Globus pallidus (tissue), 1 donor: ENCODE results near the gene RAB27B.

ENCODE experiments used
- DNase-seq: peaks from one replicate; pipeline ENCODE4 v3.0.0-alpha.2; 2015; ENCODE audit warnings: low spot score

RAB27B gene

DNA sequence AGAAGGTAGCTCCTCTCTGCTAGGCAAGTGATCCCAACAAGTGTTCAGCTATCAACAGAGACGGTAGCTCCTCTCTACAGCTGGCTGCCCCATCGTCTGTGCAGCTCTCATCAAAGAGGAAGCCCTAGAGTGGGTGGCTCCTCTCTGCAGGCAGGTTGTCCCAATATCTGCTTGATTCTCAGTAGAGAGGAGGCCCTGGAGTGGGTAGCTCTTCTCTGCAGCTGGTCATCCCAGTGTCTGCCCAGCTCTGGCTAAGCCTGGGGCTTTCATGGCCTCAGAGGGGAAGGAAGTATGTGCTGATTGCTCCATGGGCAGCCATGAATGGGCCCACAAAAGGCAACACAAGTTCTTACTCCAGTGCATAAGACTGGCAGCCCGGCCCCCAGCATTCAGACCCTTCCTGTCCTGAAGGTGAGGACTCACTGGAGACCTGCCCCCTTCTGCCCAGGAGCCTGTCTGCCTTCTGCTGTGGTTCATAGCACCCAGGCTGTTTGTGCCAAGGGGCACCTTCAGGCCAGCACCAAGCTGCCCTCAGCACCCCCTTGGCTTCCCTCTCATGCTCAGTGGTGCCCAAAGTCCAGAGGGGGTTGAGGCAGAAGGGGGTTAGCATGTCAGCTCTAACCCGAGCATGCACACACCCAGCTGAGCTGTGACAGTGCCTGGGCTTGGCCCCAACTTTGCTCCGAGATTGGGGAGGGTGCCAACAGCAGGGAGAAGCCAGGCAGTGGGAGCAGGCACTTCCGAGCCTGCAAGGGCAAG is 82.1 kb downstream of the RAB27B start:
- no peak for DNase-seq

- no peak for DNase-seq
Observed at GRCh38 chr18:54911551-54911950, 83.3 kb downstream of the RAB27B start.

DNA sequence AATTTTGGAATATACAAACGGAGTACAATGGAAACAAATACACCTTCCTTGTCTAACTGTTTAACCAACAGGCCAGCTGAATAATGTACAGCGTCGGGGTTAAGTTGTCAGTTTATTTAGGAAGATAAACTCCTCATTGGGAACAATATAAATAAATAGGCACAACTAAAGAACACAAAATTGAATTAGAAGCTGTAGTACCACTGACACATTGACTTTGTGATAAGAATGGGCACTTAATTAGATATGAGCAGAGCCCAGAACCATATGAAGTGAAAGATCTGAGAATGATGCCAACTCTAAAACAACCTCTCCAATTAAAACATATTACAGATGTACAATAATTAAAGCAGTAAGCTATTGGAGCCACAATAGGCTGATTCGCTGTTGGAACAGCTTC is 86.5 kb downstream of the RAB27B start:
- no peak for DNase-seq

DNA sequence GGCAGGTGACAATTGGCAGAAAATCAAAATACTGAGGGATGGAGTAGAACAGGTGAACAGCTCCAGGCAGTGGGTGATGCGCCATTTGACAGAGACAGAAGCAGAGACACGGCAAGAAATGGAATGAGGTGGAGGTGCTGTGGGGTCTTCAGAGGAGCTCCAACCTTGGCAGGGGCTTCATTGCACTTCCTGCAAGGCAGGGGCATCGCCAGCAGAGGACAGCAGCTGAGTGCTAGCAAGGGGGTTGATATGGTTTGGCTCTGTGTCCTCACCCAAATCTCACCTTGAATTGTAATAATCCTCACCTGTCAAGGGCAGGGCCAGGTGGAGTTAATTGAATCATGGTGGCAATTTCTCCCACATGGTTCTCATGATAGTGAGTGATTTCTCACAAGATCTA is 88.2 kb downstream of the RAB27B start:
- DNase-seq = no peak

GRCh38 chr18:54918060-54918459 is 89.8 kb downstream of the RAB27B start:
- no peak for DNase-seq

DNA sequence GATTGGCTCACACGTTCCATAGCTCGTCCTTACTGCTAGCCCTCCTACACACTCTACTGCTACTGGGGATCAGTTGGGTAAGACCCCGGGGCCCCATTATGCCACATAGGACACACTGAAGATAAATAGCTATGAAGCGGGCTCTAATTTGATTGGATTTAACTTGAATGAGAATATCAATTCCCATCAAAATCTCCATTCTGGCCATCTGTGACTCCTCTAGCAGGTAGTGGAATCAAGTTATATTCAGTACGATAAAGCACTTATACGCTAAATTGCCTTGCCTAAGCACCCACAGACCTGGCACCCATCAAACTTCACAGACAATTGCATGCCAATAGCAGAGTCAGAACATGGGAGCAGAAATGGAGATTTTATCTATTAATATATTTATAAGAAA is 91.1 kb downstream of the RAB27B start:
- DNase-seq = no peak

DNA sequence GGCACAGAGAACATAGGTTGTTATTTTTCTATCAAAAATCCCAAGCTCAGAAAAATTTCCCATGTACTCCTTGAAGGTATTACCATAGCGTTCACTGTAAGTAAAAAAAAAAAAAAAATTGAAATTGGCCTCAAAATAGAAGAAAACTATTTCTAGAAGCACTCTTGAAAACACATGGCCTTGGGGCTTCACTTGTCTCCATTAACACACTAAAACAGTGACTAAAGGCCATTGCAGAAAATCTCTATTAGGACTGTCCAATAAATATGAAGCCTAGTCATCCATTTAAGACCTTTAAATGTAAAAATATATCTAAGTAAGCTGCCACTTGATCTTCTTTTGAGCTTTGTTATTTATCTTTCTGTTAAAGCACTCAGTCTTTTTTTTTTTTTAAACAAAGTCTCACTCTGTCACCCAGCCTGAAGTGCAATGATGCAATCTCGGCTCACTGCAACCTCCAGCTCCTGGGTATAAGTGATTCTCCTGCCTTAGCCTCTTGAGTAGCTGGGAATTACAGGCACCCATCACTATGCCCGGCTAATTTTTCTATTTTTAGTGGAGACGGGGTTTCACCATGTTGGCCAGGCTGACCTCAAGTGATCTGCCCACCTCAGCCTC is 95.2 kb downstream of the RAB27B start:
- DNase-seq = no peak

DNA sequence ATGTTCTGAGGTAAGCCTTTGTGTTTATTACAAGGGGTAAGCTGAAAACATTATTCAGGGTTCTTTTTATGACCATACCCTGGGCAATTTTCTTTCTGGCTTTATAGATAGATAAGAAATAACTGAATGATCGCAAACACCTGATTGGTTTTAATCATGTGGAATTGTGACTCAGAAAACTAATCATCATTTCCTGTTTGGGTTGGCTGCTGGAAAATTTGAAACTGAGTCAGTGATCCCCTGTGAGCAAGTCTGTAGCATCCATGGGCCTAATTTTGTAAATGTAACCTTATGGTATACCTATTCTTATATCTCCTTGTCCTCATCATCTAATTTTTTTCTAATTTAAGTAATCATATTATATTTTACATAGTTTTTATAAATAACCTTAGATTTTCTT is 96.7 kb downstream of the RAB27B start:
- no peak for DNase-seq

DNA sequence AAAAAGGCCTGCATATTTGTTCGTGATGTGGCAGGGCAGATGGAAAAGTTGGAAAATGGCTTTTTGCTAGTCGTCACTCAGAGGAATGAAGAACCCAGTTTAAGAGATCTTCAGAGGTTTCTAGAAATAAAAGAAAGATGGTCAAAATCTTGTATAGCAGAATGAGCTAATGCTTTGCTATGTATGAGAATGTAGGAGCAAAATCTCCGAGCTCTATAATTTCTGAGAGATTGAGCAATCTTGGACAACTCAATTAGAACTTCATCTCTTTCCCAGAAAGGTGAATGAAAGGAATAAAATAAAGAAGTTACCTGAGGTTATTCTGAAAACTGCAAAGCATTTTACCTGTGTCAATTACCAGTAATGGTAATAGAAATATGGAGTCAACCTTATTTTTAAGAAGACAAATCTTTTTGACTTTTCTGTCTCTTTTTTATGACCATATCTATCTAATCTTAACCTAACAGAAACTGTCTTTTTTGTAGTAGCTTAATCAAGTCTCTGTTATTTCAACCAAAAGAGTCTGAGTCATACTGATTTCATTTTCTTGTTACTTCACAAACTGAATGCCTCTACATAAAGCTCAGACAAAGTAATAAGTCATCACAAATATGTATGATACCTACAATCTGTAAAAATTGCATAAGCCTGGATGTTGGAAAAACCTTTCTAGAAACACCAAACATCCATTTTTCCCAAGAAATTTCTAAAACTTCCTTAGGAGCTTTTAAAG is 98.5 kb downstream of the RAB27B start:
- no peak for DNase-seq

DNA sequence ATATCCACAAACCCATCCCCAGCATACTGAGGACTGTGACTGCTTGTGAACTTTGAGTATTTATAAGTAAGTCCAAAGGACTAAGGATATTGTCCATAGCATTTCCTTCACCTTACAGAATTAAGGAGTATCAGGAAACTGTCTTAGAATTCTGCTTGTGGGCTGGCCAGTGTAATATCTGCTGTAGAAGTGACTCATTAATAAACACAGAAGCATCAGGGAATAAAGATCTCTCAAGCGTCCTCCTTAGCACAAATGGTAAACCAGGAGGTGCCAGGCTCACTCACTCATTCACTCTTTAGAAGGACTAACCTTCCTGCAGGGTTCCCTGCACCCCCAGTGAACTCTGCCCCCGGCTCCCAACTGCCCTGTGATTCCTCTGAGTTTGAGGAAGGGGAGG is 100.0 kb downstream of the RAB27B start:
- DNase-seq = no peak

DNA sequence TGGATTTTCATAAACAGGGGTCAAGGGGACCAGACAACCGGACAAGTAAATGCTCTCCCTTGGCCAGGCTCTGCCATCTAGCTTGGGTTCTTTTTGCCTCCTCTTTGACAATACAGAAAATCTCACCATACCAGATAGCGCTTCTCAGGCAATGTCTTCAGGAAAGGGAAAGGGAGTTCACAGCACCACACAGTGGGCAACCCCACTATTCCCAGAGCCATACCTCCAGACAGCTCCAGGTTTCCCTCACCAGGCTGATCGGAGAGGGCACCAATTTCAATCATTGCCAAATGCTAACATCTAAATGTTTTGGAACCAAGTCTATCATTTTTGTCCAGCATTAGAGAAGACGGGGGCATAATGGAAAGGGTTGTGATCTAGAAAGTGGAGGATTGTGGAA is 102.9 kb downstream of the RAB27B start:
- no peak for DNase-seq

- no peak for DNase-seq
Observed at GRCh38 chr18:54932472-54932871, 104.2 kb downstream of the RAB27B start.

- no peak for DNase-seq
Observed at GRCh38 chr18:54938506-54938905, 110.2 kb downstream of the RAB27B start.

DNA sequence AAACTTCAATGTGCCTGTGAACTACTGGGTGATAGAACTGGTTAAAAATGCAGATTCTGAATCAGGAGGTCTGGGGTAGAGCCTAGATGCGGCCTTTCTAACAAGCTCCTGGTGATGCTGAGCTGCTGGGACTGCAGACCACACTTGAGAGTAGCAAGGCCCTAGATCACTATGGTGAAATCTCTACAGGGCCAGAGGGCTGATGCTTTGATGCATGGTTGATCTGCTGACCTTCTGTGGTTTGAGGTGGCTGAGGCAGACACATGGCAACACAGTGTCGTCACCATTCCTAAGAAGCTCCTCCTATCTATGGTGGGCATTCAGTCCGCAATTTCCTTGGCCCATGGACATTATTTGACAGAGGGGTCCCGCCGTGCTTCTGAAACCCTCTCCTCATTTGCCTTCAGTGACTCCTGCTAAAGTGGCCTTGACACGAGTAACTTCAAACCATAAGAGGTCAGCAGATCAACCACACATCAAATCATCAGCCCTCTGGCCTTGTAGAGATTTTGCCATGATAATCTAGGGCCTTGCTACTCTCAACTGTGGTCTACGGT is 111.2 kb downstream of the RAB27B start:
- DNase-seq = no peak

DNA sequence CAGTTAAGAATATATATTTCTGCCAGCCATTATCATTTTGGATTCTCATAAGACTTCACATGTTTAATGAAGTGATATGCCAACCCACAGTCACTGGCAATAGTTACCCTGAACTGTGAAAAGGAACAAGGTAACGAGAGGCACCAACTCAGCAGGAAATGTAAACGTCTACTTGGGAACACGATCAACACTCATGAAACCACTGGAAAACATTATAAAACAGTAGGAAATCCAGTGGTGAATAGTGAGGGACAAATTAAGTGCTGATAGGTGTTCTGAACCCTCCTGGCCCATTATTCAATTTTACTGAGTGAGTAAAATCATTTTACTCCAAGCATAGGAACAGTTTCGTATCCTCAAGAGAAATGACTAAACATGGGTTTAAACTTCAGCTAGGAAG is 113.9 kb downstream of the RAB27B start:
- DNase-seq = no peak

- no peak for DNase-seq
Observed at GRCh38 chr18:54942569-54942968, 114.3 kb downstream of the RAB27B start.
